DND-41 (cell line): ENCODE data around the gene HPRT1.

Experiments used
- ATAC-seq: fragments of 200-7000 bp; cut with Tn5 transposase; 3 replicates; pipeline ENCODE4 v1.9.1; 2021; ENCODE audit warnings: low read depth; ENCODE audit not compliant: insufficient read depth
- DNase-seq: peaks from one replicate; pipeline ENCODE4 v3.0.0-alpha.2; 2020
- H2AFZ ChIP-seq: 2 replicates; pipeline ENCODE4 v1.6.0; 2012; ENCODE audit warnings: low read depth, low read length
- H3K27ac ChIP-seq: 2 replicates; pipeline ENCODE4 v1.5.1; 2012; ENCODE audit warnings: low read length, inconsistent platforms
- H3K27me3 ChIP-seq: fragments of 200-600 bp; sonication (generic); 2 replicates; pipeline ENCODE4 v1.6.0; 2012; ENCODE audit warnings: low read length, mild to moderate bottlenecking, inconsistent platforms; ENCODE audit not compliant: insufficient read depth, poor library complexity
- H3K36me3 ChIP-seq: 2 replicates; pipeline ENCODE4 v1.5.1; 2012; ENCODE audit warnings: low read length, inconsistent platforms; ENCODE audit not compliant: insufficient read depth
- H3K4me1 ChIP-seq: 2 replicates; pipeline ENCODE4 v1.5.1; 2012; ENCODE audit warnings: mild to moderate bottlenecking, low read length; ENCODE audit not compliant: insufficient read depth
- H3K4me2 ChIP-seq: 2 replicates; pipeline ENCODE4 v1.6.0; 2012; ENCODE audit warnings: mild to moderate bottlenecking, moderate library complexity, low read length, inconsistent platforms; ENCODE audit not compliant: insufficient read depth
- H3K4me3 ChIP-seq, 2 experiments: fragments of 200-600 bp in 1 of 2; shearing (Covaris generic) in 1 of 2; 2 replicates each; pipeline ENCODE4 v1.5.1; 2012 to 2016; ENCODE audit warnings: inconsistent platforms in 2 of 2, low read length in 2 of 2, mild to moderate bottlenecking in 2 of 2, low read depth in 1 of 2, moderate library complexity in 1 of 2
- H3K79me2 ChIP-seq: 2 replicates; pipeline ENCODE4 v1.6.0; 2012; ENCODE audit warnings: low read length, inconsistent platforms; ENCODE audit not compliant: insufficient read depth
- H3K9ac ChIP-seq: 2 replicates; pipeline ENCODE4 v1.6.0; 2012; ENCODE audit warnings: low read depth, mild to moderate bottlenecking, inconsistent platforms, low read length, moderate library complexity
- H3K9me3 ChIP-seq: 2 replicates; pipeline ENCODE4 v1.5.1; 2012; ENCODE audit warnings: low read length, moderate library complexity, mild to moderate bottlenecking, inconsistent platforms; ENCODE audit not compliant: insufficient read depth, severe bottlenecking
- H4K20me1 ChIP-seq: 2 replicates; pipeline ENCODE4 v1.6.0; 2012; ENCODE audit warnings: low read length; ENCODE audit not compliant: insufficient read depth
- EZH2 ChIP-seq: IDR thresholded peaks from 3 replicates; pipeline ENCODE4 v1.6.1; 2012; ENCODE audit warnings: borderline replicate concordance, low read depth, mild to moderate bottlenecking, moderate library complexity, low read length, inconsistent platforms; ENCODE audit not compliant: severe bottlenecking
- TF ChIP-seq, protein P1 (sequence below): IDR thresholded peaks from 2 replicates; pipeline ENCODE4 v1.5.1; 2012; ENCODE audit warnings: borderline replicate concordance, low read length, moderate library complexity, mild to moderate bottlenecking; ENCODE audit not compliant: poor library complexity, severe bottlenecking; ENCODE audit errors: extremely low read depth

HPRT1 gene

DNA sequence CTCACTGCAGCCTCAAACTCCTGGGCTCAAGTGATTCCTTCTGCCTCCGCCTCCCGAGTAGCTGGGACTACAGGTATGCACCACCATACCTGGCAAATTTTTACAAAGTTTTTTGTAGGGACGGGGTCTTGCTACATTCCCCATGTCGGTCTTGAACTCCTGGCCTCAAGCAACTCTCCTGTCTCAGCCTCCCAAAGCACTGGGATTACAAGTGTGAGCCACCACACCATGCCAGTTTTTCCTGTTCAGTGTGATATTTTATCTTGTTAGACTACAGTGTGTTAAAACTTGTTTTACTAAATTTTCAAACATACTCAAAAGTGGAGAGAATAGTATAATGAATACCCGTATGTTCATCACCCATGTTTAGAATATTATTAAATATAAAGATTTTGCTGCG, 12.1 kb downstream of the HPRT1 start:
- ATAC-seq (no peak), DNase-seq (no peak)
- Histone ChIP-seq H3K4me3 (no peak overlapping the region), H3K9ac (no peak overlapping the region), H3K27ac (no peak overlapping the region), H4K20me1 (no peaks in the 10 kb centered on the region), H3K4me1 (no peaks in the 10 kb centered on the region), H3K9me3 (no peaks in the 10 kb centered on the region), H3K79me2 (peaks cover 48% of the 10 kb centered on the region), H3K27me3 (no peaks in the 10 kb centered on the region), H3K36me3 (peaks cover 30% of the 10 kb centered on the region), H3K4me2 (no peak overlapping the region), H2AFZ (no peak overlapping the region)
- TF ChIP-seq, protein P1, sequence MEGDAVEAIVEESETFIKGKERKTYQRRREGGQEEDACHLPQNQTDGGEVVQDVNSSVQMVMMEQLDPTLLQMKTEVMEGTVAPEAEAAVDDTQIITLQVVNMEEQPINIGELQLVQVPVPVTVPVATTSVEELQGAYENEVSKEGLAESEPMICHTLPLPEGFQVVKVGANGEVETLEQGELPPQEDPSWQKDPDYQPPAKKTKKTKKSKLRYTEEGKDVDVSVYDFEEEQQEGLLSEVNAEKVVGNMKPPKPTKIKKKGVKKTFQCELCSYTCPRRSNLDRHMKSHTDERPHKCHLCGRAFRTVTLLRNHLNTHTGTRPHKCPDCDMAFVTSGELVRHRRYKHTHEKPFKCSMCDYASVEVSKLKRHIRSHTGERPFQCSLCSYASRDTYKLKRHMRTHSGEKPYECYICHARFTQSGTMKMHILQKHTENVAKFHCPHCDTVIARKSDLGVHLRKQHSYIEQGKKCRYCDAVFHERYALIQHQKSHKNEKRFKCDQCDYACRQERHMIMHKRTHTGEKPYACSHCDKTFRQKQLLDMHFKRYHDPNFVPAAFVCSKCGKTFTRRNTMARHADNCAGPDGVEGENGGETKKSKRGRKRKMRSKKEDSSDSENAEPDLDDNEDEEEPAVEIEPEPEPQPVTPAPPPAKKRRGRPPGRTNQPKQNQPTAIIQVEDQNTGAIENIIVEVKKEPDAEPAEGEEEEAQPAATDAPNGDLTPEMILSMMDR, result no peak
- TF ChIP-seq EZH2, result no peak

DNA sequence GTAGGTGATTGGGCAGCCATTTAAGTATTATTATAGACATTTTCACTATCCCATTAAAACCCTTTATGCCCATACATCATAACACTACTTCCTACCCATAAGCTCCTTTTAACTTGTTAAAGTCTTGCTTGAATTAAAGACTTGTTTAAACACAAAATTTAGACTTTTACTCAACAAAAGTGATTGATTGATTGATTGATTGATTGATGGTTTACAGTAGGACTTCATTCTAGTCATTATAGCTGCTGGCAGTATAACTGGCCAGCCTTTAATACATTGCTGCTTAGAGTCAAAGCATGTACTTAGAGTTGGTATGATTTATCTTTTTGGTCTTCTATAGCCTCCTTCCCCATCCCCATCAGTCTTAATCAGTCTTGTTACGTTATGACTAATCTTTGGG, 16.3 kb downstream of the HPRT1 start:
- Histone ChIP-seq H2AFZ (no peak overlapping the region), H3K27ac (no peak overlapping the region), H3K4me2 (no peak overlapping the region), H3K9ac (no peak overlapping the region), H3K27me3 (no peaks in the 10 kb centered on the region), H3K9me3 (no peaks in the 10 kb centered on the region), H3K4me1 (no peaks in the 10 kb centered on the region), H3K4me3 (no peak overlapping the region), H4K20me1 (no peaks in the 10 kb centered on the region), H3K36me3 (peaks cover 41% of the 10 kb centered on the region), H3K79me2 (peaks cover 20% of the 10 kb centered on the region)
- DNase-seq (no peak), ATAC-seq (no peak)
- TF ChIP-seq EZH2, result no peak
- TF ChIP-seq, protein P1, result no peak

DNA sequence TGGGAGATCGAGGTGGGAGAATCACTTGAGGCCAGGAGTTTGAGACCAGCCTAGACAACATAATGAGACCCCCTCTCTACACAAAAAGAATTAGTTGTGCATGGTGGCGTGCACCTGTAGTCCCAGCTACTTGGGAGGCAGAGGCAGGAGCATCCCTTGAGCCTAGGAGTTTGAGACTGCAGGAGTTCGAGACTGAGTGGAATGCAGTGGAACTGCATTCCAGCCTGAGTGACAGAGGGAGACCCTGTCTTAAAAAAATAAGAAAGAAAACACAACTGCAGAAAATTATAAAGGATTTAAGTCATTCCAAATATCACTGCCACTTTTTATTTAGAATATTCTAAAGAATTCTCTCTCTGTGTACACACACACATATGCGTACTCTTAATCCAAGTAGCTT, 18.4 kb downstream of the HPRT1 start:
- H3K36me3 ChIP-seq, result peaks cover 46% of the 10 kb centered on the region
- TF ChIP-seq, protein P1, result no peak
- TF ChIP-seq EZH2, result no peak
- H2AFZ ChIP-seq, result no peak overlapping the region
- H3K4me1 ChIP-seq, result no peaks in the 10 kb centered on the region
- no peaks in the 10 kb centered on the region for H3K9me3 ChIP-seq
- H3K79me2 ChIP-seq, result peaks cover 9% of the 10 kb centered on the region; the same call in 1 of the 2 replicates
- DNase-seq (no peak), ATAC-seq (no peak)
- H4K20me1 ChIP-seq, result no peaks in the 10 kb centered on the region
- H3K4me2 ChIP-seq, result no peak overlapping the region
- no peaks in the 10 kb centered on the region for H3K27me3 ChIP-seq
- no peak overlapping the region for H3K4me3 ChIP-seq
- no peak overlapping the region for H3K9ac ChIP-seq
- no peak overlapping the region for H3K27ac ChIP-seq

DNA sequence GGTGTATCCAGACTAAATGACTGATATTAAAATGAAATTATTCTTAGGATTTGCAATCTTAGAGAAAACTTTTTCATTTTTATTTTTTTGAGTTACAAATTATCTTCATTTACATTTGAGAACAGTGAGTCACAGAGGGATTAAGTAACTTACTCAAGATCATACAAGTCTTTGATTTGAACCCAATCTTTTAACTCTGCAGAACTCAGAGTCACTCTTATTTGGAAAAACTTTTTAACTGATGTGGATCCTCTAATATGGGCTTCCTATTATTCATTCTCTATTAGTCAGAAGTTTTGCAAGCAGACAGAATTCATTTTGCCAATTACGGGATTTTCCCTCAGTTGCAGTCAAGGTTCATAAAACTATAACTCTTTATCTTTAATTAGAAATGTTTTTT, 20.1 kb downstream of the HPRT1 start:
- no peak overlapping the region for H3K9ac ChIP-seq
- no peak overlapping the region for H3K27ac ChIP-seq
- ATAC-seq (no peak), DNase-seq (no peak)
- no peak overlapping the region for H3K4me2 ChIP-seq
- H3K27me3 ChIP-seq, result no peaks in the 10 kb centered on the region
- H3K4me3 ChIP-seq, result no peak overlapping the region
- no peak for TF ChIP-seq EZH2
- TF ChIP-seq, protein P1, result no peak
- no peak overlapping the region for H2AFZ ChIP-seq
- H3K79me2 ChIP-seq, result peaks cover 6% of the 10 kb centered on the region; the same call in 1 of the 2 replicates
- H3K4me1 ChIP-seq, result no peaks in the 10 kb centered on the region
- peaks cover 53% of the 10 kb centered on the region for H3K36me3 ChIP-seq
- H4K20me1 ChIP-seq, result no peaks in the 10 kb centered on the region; the same call in 1 of the 2 replicates
- no peaks in the 10 kb centered on the region for H3K9me3 ChIP-seq
